PC-9 (cell line): ENCODE measurements around the gene KDM4B. TPM values are rescaled to one million over a fixed set of nuclear protein-coding genes. Genes with fewer than 3 reads are reported as not detected.

ENCODE experiments used
- BruUV-seq: library from RNA; stranded (reverse); fragments of 400-500 nt; replicated peaks from 2 replicates; lab custom pipeline; 2021; lab: Mats Ljungman, UMichigan
- CTCF ChIA-PET: fragments of 300-600 bp; sonication (Branson Sonifier 250); formaldehyde crosslinking; loops from one replicate; lab custom pipeline; 2022; ENCODE audit warnings: antibody characterized with exemption; lab: Charles Lee
- POLR2A ChIA-PET: fragments of 300-600 bp; sonication (Branson Sonifier 250); formaldehyde crosslinking; loops from one replicate; lab custom pipeline; 2022; ENCODE audit warnings: antibody characterized with exemption; ENCODE audit not compliant: unreplicated experiment; lab: Charles Lee
- DNase-seq, 2 experiments: peaks; one replicate each; pipeline versions ENCODE4 v3.0.0 to v3.0.0-alpha.2; 2015 to 2022; ENCODE audit warnings: mixed read lengths in 1 of 2
- H2AFZ ChIP-seq: fragments of 200-600 bp; sonication (generic); 2 replicates; pipeline ENCODE4 v1.8.1; 2017; ENCODE audit warnings: antibody characterized with exemption
- H3F3A ChIP-seq: fragments of 200-600 bp; sonication (generic); 2 replicates; pipeline ENCODE4 v1.8.1; 2017; ENCODE audit warnings: antibody characterized with exemption, mild to moderate bottlenecking, low read depth; ENCODE audit not compliant: insufficient read depth
- H3K27ac ChIP-seq: fragments of 200-600 bp; sonication (generic); 2 replicates; pipeline ENCODE4 v1.6.1; 2016; ENCODE audit warnings: mixed run types
- H3K27me3 ChIP-seq: fragments of 200-600 bp; sonication (generic); 2 replicates; pipeline ENCODE4 v1.6.1; 2016; ENCODE audit warnings: low read depth, mixed run types; ENCODE audit not compliant: insufficient read depth
- H3K36me3 ChIP-seq: fragments of 200-600 bp; sonication (generic); 2 replicates; pipeline ENCODE4 v1.6.1; 2016; ENCODE audit warnings: low read depth, mixed run types
- H3K4me1 ChIP-seq: fragments of 200-600 bp; sonication (generic); replicated peaks from 2 replicates; pipeline ENCODE4 v1.6.1; 2016; ENCODE audit warnings: mixed run types; ENCODE audit not compliant: insufficient read depth
- H3K4me2 ChIP-seq: fragments of 200-600 bp; sonication (generic); 2 replicates; pipeline ENCODE4 v1.6.1; 2017; ENCODE audit warnings: mixed run types
- H3K4me3 ChIP-seq: fragments of 200-600 bp; sonication (generic); 2 replicates; pipeline ENCODE4 v1.6.1; 2016; ENCODE audit warnings: mixed run types
- H3K79me2 ChIP-seq: fragments of 200-600 bp; sonication (generic); 2 replicates; pipeline ENCODE4 v1.6.1; 2017; ENCODE audit warnings: low read depth, mixed run types
- H3K9me2 ChIP-seq: fragments of 200-600 bp; sonication (generic); 2 replicates; pipeline ENCODE4 v1.8.1; 2017; ENCODE audit warnings: mild to moderate bottlenecking; ENCODE audit not compliant: insufficient read depth
- H3K9me3 ChIP-seq: fragments of 200-600 bp; sonication (generic); 2 replicates; pipeline ENCODE4 v1.8.1; 2016; ENCODE audit warnings: low read depth; ENCODE audit not compliant: insufficient read depth
- H4K20me1 ChIP-seq: fragments of 200-600 bp; sonication (generic); 2 replicates; pipeline ENCODE4 v1.8.1; 2017; ENCODE audit not compliant: insufficient read depth
- EZH2 ChIP-seq: fragments of 200-600 bp; sonication (generic); IDR thresholded peaks from 2 replicates; pipeline ENCODE4 v1.8.0; 2017; ENCODE audit warnings: antibody characterized with exemption, low read depth
- intact Hi-C: fragments of 100-400 bp; cut with micrococcal nuclease; formaldehyde crosslinking; loops from one replicate; pipeline ENCODE4 v1.10.0; 2022; ENCODE audit not compliant: unreplicated experiment
- total RNA-seq: library from RNA; stranded (reverse); gene quantifications from 2 replicates; pipeline ENCODE4 v1.2.3, GENCODE V29; 2021
- TF ChIP-seq, protein P1 (sequence below): fragments of 200-600 bp; sonication (generic); conservative IDR thresholded peaks from 2 replicates; pipeline ENCODE4 v1.6.1; 2017; ENCODE audit warnings: mixed run types, antibody characterized with exemption, mild to moderate bottlenecking, moderate library complexity

The KDM4B gene
- total RNA-seq, 1 experiment from 2014 or later: 19.5 TPM

DNA sequence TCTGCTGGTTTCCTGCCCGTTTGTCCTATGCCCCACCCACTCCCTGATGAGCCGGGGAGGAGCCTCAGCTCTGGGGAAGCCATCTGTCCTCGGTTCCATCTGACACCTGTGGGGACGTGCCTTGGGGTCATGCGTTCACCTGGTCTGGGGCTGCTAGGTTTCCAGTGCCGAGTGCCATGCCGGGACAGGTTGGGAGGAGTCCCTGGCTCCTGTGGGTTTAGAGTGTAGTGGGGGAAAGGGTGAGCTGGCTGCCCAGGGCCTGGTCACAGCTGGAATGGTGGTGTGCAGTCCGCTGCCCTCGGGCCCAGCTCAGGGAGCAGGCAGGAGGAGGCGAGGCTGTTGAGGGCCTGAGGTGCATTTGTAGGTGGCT, 2.5 kb downstream of the KDM4B start:
- Histone ChIP-seq H3K4me3 (no peak overlapping the region), H3K9me2 (no peaks in the 10 kb centered on the region), H3K27ac (no peak overlapping the region), H3K4me2 (peak overlapping the region; percentile 82), H3K36me3 (no peaks in the 10 kb centered on the region), H3K9me3 (no peaks in the 10 kb centered on the region), H2AFZ (no peak overlapping the region), H3K79me2 (peaks cover 45% of the 10 kb centered on the region), H3K27me3 (no peaks in the 10 kb centered on the region), H3K4me1 (peaks cover 31% of the 10 kb centered on the region), H4K20me1 (peaks cover 4% of the 10 kb centered on the region; the same call in 1 of the 2 replicates), H3F3A (peaks cover 11% of the 10 kb centered on the region)
- BruUV-seq: no TSS peak
- TF ChIP-seq, protein P1, sequence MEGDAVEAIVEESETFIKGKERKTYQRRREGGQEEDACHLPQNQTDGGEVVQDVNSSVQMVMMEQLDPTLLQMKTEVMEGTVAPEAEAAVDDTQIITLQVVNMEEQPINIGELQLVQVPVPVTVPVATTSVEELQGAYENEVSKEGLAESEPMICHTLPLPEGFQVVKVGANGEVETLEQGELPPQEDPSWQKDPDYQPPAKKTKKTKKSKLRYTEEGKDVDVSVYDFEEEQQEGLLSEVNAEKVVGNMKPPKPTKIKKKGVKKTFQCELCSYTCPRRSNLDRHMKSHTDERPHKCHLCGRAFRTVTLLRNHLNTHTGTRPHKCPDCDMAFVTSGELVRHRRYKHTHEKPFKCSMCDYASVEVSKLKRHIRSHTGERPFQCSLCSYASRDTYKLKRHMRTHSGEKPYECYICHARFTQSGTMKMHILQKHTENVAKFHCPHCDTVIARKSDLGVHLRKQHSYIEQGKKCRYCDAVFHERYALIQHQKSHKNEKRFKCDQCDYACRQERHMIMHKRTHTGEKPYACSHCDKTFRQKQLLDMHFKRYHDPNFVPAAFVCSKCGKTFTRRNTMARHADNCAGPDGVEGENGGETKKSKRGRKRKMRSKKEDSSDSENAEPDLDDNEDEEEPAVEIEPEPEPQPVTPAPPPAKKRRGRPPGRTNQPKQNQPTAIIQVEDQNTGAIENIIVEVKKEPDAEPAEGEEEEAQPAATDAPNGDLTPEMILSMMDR: no peak
- no peak for TF ChIP-seq EZH2
- peak in 1 of 2 experiments; percentile 46 for DNase-seq
- POLR2A ChIA-PET: interaction anchor here (0.5 kb wide), 1 partner anchor 222 kb away, joined by 3 read pairs; no protein-coding TSS in a partner anchor
- intact Hi-C loops: loop anchor here (5.0 kb wide), 1 partner anchor 59 kb away; no protein-coding TSS in a partner anchor
- CTCF ChIA-PET: no interaction called here

GRCh38 chr19:4971816-4972495, 3.0 kb downstream of the KDM4B start:
- Histone ChIP-seq H4K20me1 (peaks cover 4% of the 10 kb centered on the region; the same call in 1 of the 2 replicates), H3K4me3 (no peak overlapping the region), H3F3A (peaks cover 11% of the 10 kb centered on the region), H3K27ac (no peak overlapping the region), H3K4me2 (peak overlapping the region; percentile 82; the same call in 1 of the 2 replicates), H2AFZ (no peak overlapping the region), H3K36me3 (no peaks in the 10 kb centered on the region), H3K27me3 (no peaks in the 10 kb centered on the region), H3K79me2 (peaks cover 45% of the 10 kb centered on the region), H3K9me2 (no peaks in the 10 kb centered on the region), H3K9me3 (no peaks in the 10 kb centered on the region), H3K4me1 (peaks cover 31% of the 10 kb centered on the region)
- BruUV-seq: no TSS peak
- DNase-seq: no peak
- POLR2A ChIA-PET: no interaction called here
- intact Hi-C loops: loop anchor here (5.0 kb wide), 1 partner anchor 60 kb away; no protein-coding TSS in a partner anchor
- TF ChIP-seq, protein P1: no peak
- no peak for TF ChIP-seq EZH2
- CTCF ChIA-PET: interaction anchor here (0.6 kb wide), 1 partner anchor 61 kb away, joined by 3 read pairs; no protein-coding TSS in a partner anchor

DNA sequence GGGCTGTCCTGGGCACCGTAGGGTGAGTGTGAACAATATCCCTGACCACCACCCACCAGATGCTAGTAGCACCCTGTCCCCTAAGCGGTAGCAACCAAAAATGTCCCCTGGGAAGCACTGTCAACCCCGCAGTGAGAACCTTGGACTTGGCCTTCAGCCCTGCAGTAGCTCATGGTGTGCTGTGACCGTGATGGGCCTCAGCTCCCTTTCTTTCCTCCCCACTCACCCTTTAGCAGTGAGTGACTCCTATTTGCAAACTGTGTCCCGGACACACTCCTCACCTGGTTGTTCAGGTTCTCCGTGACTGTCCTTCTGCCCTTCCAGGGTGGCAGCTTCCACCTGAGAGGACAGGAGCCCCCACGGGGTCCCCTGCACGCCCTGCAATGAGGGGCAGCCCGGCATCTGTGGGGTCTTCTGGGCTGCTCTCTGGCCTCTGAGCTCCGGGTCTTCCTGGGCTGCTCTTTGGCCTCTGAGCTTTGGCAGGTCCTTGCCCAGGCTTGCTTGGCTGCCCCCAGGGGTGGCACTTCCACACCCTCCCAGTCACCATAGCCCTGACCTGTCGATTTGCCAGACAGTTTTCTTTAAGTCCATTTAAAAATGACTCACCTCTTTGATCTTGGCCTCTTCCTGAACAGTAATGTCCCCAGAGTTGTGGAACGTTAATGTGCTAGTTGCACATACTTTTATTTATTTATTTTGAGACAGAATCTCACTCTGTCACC, 3.8 kb downstream of the KDM4B start:
- CTCF ChIA-PET: interaction anchor here (0.6 kb wide), 1 partner anchor 61 kb away, joined by 3 read pairs; no protein-coding TSS in a partner anchor
- no TSS peak for BruUV-seq
- Histone ChIP-seq H3K79me2 (peaks cover 45% of the 10 kb centered on the region), H3K4me3 (no peak overlapping the region), H3K27ac (peak overlapping the region; percentile 26; the same call in 1 of the 2 replicates), H4K20me1 (peaks cover 4% of the 10 kb centered on the region; the same call in 1 of the 2 replicates), H2AFZ (no peak overlapping the region), H3K4me1 (peaks cover 31% of the 10 kb centered on the region), H3K4me2 (peak overlapping the region; percentile 53), H3K9me3 (no peaks in the 10 kb centered on the region), H3K27me3 (no peaks in the 10 kb centered on the region), H3K9me2 (no peaks in the 10 kb centered on the region), H3K36me3 (no peaks in the 10 kb centered on the region), H3F3A (peaks cover 9% of the 10 kb centered on the region)
- intact Hi-C loops: loop anchor here (5.0 kb wide), 1 partner anchor 60 kb away; no protein-coding TSS in a partner anchor
- TF ChIP-seq, protein P1: no peak
- TF ChIP-seq EZH2: no peak
- POLR2A ChIA-PET: no interaction called here
- peak; percentile 37 to 83 for DNase-seq
